ENCODE measurements around the gene CENPO. TPM values are rescaled to one million over a fixed set of nuclear protein-coding genes. Genes with fewer than 3 reads are reported as not detected.
"Not testable (repeated sequence)": the region's sequence is repeated elsewhere in the genome, so short reads cannot be mapped to it uniquely, and the experiment has no call there.

The CENPO gene
- total RNA-seq, 4 donors from 2014 or later: 6.0 to 13.8 (median 9.6) TPM

GRCh38 chr2:24833821-24834732, 40.9 kb downstream of the CENPO start:
- H3K36me3 ChIP-seq: no peaks in the 10 kb centered on the region
- H3K4me3 ChIP-seq: no peak overlapping the region
- intact Hi-C loops (cut with DNase I; ENCODE audit: low total_unique reads): no loop called here
- no peak overlapping the region for H3K27ac ChIP-seq
- no peak for DNase-seq
- no peaks in the 10 kb centered on the region for H3K27me3 ChIP-seq
- in situ Hi-C loops (cut with MboI; ENCODE audit: low pct_ligation_motif_present in 1 of 4, low pct_unique_long_range_greater_than_20kb in 1 of 4, low sequenced_read_pairs in 3 of 4): no loop called here
- no peaks in the 10 kb centered on the region for H3K4me1 ChIP-seq
- WGBS, 2 donors (ENCODE audit: low coverage in 1 of 2): 90 to 100% methylated on average over 1 to 22 of the region's 32 CpGs
- no peak for TF ChIP-seq POLR2A (IDR thresholded peaks at IDR 0.05)
- TF ChIP-seq EP300 (IDR thresholded peaks at IDR 0.05; ENCODE audit: low read depth): no peak
- TF ChIP-seq CTCF (IDR thresholded peaks at IDR 0.05): no peak
- TF ChIP-seq POLR2AphosphoS5 (IDR thresholded peaks at IDR 0.05): no peak
- no peaks in the 10 kb centered on the region for H3K9me3 ChIP-seq

GRCh38 chr2:24834733-24835395, 41.6 kb downstream of the CENPO start:
- DNase-seq: no peak
- intact Hi-C loops (cut with DNase I; ENCODE audit: low total_unique reads): no loop called here
- WGBS, 2 donors (ENCODE audit: low coverage in 1 of 2): 94% methylated on average over 20 of the region's 20 CpGs; no CpG with 5 or more reads in 1 of the 2 donors
- H3K27ac ChIP-seq: no peak overlapping the region
- H3K4me3 ChIP-seq: no peak overlapping the region
- H3K27me3 ChIP-seq: no peaks in the 10 kb centered on the region
- no peaks in the 10 kb centered on the region for H3K36me3 ChIP-seq
- no peaks in the 10 kb centered on the region for H3K9me3 ChIP-seq
- H3K4me1 ChIP-seq: no peaks in the 10 kb centered on the region
- in situ Hi-C loops (cut with MboI; ENCODE audit: low pct_ligation_motif_present in 1 of 4, low pct_unique_long_range_greater_than_20kb in 1 of 4, low sequenced_read_pairs in 3 of 4): no loop called here
- TF ChIP-seq EP300 (IDR thresholded peaks at IDR 0.05; ENCODE audit: low read depth): no peak
- no peak for TF ChIP-seq CTCF (IDR thresholded peaks at IDR 0.05)
- no peak for TF ChIP-seq POLR2AphosphoS5 (IDR thresholded peaks at IDR 0.05)
- no peak for TF ChIP-seq POLR2A (IDR thresholded peaks at IDR 0.05)

- H3K36me3 ChIP-seq; H3K27me3 ChIP-seq; H3K4me3 ChIP-seq; intact Hi-C loops (cut with DNase I; ENCODE audit: low total_unique reads); H3K9me3 ChIP-seq; DNase-seq; H3K27ac ChIP-seq; in situ Hi-C loops (cut with MboI; ENCODE audit: low pct_ligation_motif_present in 1 of 4, low pct_unique_long_range_greater_than_20kb in 1 of 4, low sequenced_read_pairs in 3 of 4); H3K4me1 ChIP-seq: not testable (repeated sequence)
- WGBS, 2 donors (ENCODE audit: low coverage in 1 of 2): 92% methylated on average over 8 of the region's 8 CpGs; no CpG with 5 or more reads in 1 of the 2 donors
Measured at GRCh38 chr2:24835411-24835810, 42.2 kb downstream of the CENPO start.

GRCh38 chr2:24836206-24836605, 43.0 kb downstream of the CENPO start:
- in situ Hi-C loops (cut with MboI; ENCODE audit: low pct_ligation_motif_present in 1 of 4, low pct_unique_long_range_greater_than_20kb in 1 of 4, low sequenced_read_pairs in 3 of 4): no loop called here
- WGBS, 2 donors (ENCODE audit: low coverage in 1 of 2): 98 to 100% methylated on average over 1 to 8 of the region's 8 CpGs
- no peak for DNase-seq

More at GRCh38 chr2:24836206-24836605, 43.0 kb downstream of the CENPO start:
- H3K27ac ChIP-seq: no peak overlapping the region
- intact Hi-C loops (cut with DNase I; ENCODE audit: low total_unique reads): no loop called here
- TF ChIP-seq POLR2A (IDR thresholded peaks at IDR 0.05) (no peak), EP300 (IDR thresholded peaks at IDR 0.05; ENCODE audit: low read depth) (no peak), POLR2AphosphoS5 (IDR thresholded peaks at IDR 0.05) (no peak), CTCF (IDR thresholded peaks at IDR 0.05) (no peak)
- H3K4me1 ChIP-seq: no peaks in the 10 kb centered on the region
- H3K4me3 ChIP-seq: no peak overlapping the region
- no peaks in the 10 kb centered on the region for H3K27me3 ChIP-seq
- H3K36me3 ChIP-seq: no peaks in the 10 kb centered on the region
- no peaks in the 10 kb centered on the region for H3K9me3 ChIP-seq

Measured in transverse colon (tissue), 4 donors.